Tibial artery (tissue), 4 donors: ENCODE data around the gene RREB1.

Experiments
- DNase-seq, 2 donors: peaks; one replicate each; pipeline ENCODE4 v3.0.0-alpha.2; 2019
- H3K27ac ChIP-seq, 2 donors: fragments of 200-600 bp; sonication (generic) in 1 of 2; 1 replicate in 1 of 2; 2 replicates in 1 of 2; pipeline ENCODE4 v1.5.1; 2018 to 2019; ENCODE audit warnings: mild to moderate bottlenecking in 1 of 2
- H3K27me3 ChIP-seq, 2 donors: fragments of 200-600 bp; sonication (generic) in 1 of 2; one replicate each; pipeline versions ENCODE4 v1.5.1 to v1.6.0; 2016 to 2019
- H3K36me3 ChIP-seq, 3 donors: fragments of 200-600 bp; sonication (generic) in 2 of 3; one replicate each; pipeline ENCODE4 v1.5.1; 2016 to 2019; ENCODE audit warnings: mild to moderate bottlenecking in 2 of 3
- H3K4me1 ChIP-seq, 4 donors: fragments of 200-600 bp; sonication (generic) in 2 of 4; 1 replicate in 3 of 4; 2 replicates in 1 of 4; pipeline ENCODE4 v1.5.1; 2016 to 2019
- H3K4me3 ChIP-seq, 2 donors: fragments of 200-600 bp; sonication (generic) in 1 of 2; 1 replicate in 1 of 2; 2 replicates in 1 of 2; pipeline ENCODE4 v1.5.1; 2018 to 2019; ENCODE audit warnings: mild to moderate bottlenecking in 2 of 2
- H3K9me3 ChIP-seq, 3 donors: fragments of 200-600 bp; sonication (generic) in 1 of 3; one replicate each; pipeline ENCODE4 v1.5.1; 2016 to 2019
- CTCF ChIP-seq, 2 experiments: fragments of 200-600 bp in 1 of 2; fragments of 450-650 bp in 1 of 2; IDR thresholded peaks; one replicate each; pipeline ENCODE4 v1.5.1; 2017 to 2019; ENCODE audit warnings: antibody characterized with exemption in 2 of 2, mild to moderate bottlenecking in 1 of 2, moderate library complexity in 1 of 2
- intact Hi-C: fragments of 100-400 bp; cut with DNase I; formaldehyde crosslinking; loops from one replicate; pipeline ENCODE4 v1.15.0; 2023; ENCODE audit warnings: low total_unique reads

The RREB1 gene

GRCh38 chr6:7254980-7255835 lies 147.4 kb downstream of the RREB1 start:
- H3K4me3 ChIP-seq = no peak overlapping the region
- H3K27me3 ChIP-seq = no peaks in the 10 kb centered on the region
- intact Hi-C loops = no loop called here
- no peak overlapping the region for H3K27ac ChIP-seq
- H3K4me1 ChIP-seq = peaks cover 0 to under 1% (median 0%) of the 10 kb centered on the region in 4 donors
- DNase-seq = no peak
- TF ChIP-seq CTCF (IDR thresholded peaks at IDR 0.05) = no peak
- H3K36me3 ChIP-seq = peaks cover under 1 to 18% (median 4%) of the 10 kb centered on the region in 3 donors
- peaks cover 0 to 7% (median 5%) of the 10 kb centered on the region in 3 donors for H3K9me3 ChIP-seq

- H3K9me3 ChIP-seq = peaks cover 0 to 7% (median 5%) of the 10 kb centered on the region in 3 donors
- DNase-seq = no peak
- TF ChIP-seq CTCF (IDR thresholded peaks at IDR 0.05) = no peak
- peaks cover 0 to 12% (median 0%) of the 10 kb centered on the region in 3 donors for H3K36me3 ChIP-seq
- peaks cover 0 to 8% (median 4%) of the 10 kb centered on the region in 4 donors for H3K4me1 ChIP-seq
- intact Hi-C loops = no loop called here
- no peak overlapping the region for H3K27ac ChIP-seq
- H3K27me3 ChIP-seq = no peaks in the 10 kb centered on the region
- no peak overlapping the region for H3K4me3 ChIP-seq
Observed at GRCh38 chr6:7255918-7256317, 148.2 kb downstream of the RREB1 start.

GRCh38 chr6:7256785-7257184 lies 149.0 kb downstream of the RREB1 start:
- H3K4me1 ChIP-seq = peaks cover 0 to 10% (median 6%) of the 10 kb centered on the region in 4 donors
- peaks cover 0 to 7% (median 5%) of the 10 kb centered on the region in 3 donors for H3K9me3 ChIP-seq
- no peak overlapping the region for H3K4me3 ChIP-seq
- no peak for TF ChIP-seq CTCF (IDR thresholded peaks at IDR 0.05)
- intact Hi-C loops = no loop called here
- peaks cover 0 to 8% (median 0%) of the 10 kb centered on the region in 3 donors for H3K36me3 ChIP-seq
- H3K27ac ChIP-seq = no peak overlapping the region
- DNase-seq = peak in 1 of 2 donors; percentile 15
- H3K27me3 ChIP-seq = no peaks in the 10 kb centered on the region

- Histone ChIP-seq H3K4me3 (no peak overlapping the region), H3K9me3 (peaks cover 0 to 7% (median 5%) of the 10 kb centered on the region in 3 donors), H3K36me3 (no peaks in the 10 kb centered on the region), H3K27me3 (no peaks in the 10 kb centered on the region), H3K4me1 (peaks cover 0 to 10% (median 7%) of the 10 kb centered on the region in 4 donors), H3K27ac (no peak overlapping the region)
- TF ChIP-seq CTCF (IDR thresholded peaks at IDR 0.05) = no peak
- intact Hi-C loops = no loop called here
- DNase-seq = peak in 1 of 2 donors; percentile 10
Observed at GRCh38 chr6:7257521-7258230, 149.9 kb downstream of the RREB1 start.

- peaks cover 0 to 7% (median 5%) of the 10 kb centered on the region in 3 donors for H3K9me3 ChIP-seq
Observed at GRCh38 chr6:7258231-7258763, 150.5 kb downstream of the RREB1 start.

More at GRCh38 chr6:7258231-7258763, 150.5 kb downstream of the RREB1 start:
- Histone ChIP-seq H3K4me1 (peaks cover 0 to 10% (median 7%) of the 10 kb centered on the region in 4 donors), H3K27ac (no peak overlapping the region), H3K4me3 (no peak overlapping the region), H3K27me3 (no peaks in the 10 kb centered on the region), H3K36me3 (no peaks in the 10 kb centered on the region)
- TF ChIP-seq CTCF (IDR thresholded peaks at IDR 0.05) = no peak
- intact Hi-C loops = no loop called here
- DNase-seq = peak; percentile 18 to 60
